HL-60 (cell line): Measurements from ENCODE around the gene ARID1B.

Experiments
- SPI1 ChIP-seq: IDR thresholded peaks from 2 replicates; pipeline ENCODE4 v1.6.1; 2012; ENCODE audit warnings: low read depth, mild to moderate bottlenecking, borderline replicate concordance
- TF ChIP-seq, protein P1 (sequence below): IDR thresholded peaks from one replicate; pipeline ENCODE4 v1.5.1; 2011; ENCODE audit warnings: low read length, control low read depth, inconsistent platforms; ENCODE audit not compliant: insufficient read depth

DNA sequence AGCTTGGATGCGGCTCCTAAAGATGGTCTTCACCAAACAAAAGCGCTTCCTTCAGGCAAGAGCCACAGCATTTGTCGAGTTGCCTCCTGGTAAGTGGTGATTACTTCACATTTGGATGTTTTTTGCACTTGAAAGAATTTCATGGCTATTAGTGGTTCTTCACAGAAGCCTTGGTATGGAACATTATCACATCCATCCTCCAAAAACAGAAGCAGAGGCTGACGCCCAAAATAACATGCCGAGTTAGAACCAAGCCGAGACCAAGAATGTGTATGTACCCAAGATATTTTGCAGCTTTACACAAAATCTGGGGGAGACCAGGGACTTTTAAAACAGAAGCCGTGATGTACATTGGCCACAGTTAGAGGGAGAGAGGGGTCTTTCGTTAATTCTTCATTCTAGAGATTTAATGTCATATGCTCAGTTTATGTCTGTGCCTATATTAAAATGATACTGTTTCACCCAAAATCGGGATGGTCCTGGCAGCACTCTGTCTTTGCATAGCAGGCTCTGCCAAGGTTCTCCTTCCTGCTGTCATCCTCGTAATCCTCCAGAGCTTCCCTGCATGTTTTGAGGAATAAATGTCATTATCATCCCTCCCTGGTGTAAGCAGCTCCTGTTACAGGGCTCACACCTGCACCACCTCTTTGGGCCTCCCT is 436.9 kb downstream of the ARID1B start:
- TF ChIP-seq, protein P1, sequence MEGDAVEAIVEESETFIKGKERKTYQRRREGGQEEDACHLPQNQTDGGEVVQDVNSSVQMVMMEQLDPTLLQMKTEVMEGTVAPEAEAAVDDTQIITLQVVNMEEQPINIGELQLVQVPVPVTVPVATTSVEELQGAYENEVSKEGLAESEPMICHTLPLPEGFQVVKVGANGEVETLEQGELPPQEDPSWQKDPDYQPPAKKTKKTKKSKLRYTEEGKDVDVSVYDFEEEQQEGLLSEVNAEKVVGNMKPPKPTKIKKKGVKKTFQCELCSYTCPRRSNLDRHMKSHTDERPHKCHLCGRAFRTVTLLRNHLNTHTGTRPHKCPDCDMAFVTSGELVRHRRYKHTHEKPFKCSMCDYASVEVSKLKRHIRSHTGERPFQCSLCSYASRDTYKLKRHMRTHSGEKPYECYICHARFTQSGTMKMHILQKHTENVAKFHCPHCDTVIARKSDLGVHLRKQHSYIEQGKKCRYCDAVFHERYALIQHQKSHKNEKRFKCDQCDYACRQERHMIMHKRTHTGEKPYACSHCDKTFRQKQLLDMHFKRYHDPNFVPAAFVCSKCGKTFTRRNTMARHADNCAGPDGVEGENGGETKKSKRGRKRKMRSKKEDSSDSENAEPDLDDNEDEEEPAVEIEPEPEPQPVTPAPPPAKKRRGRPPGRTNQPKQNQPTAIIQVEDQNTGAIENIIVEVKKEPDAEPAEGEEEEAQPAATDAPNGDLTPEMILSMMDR, result no peak
- no peak for TF ChIP-seq SPI1
